H1 (cell line): Measurements from ENCODE around the gene SCART1. TPM values are rescaled to one million over a fixed set of nuclear protein-coding genes. Genes with fewer than 3 reads are reported as not detected.

Source experiments
- CHD7 ChIP-seq: fragments of 300-600 bp; sonication (generic); IDR thresholded peaks from 2 replicates; pipeline ENCODE4 v1.7.1; 2012; ENCODE audit warnings: low read length, moderate library complexity, mild to moderate bottlenecking, inconsistent platforms; ENCODE audit not compliant: insufficient replicate concordance
- KDM1A ChIP-seq: fragments of 200-600, 300-600 bp; sonication (generic); IDR thresholded peaks from 2 replicates; pipeline ENCODE4 v1.7.1; 2016; ENCODE audit warnings: mild to moderate bottlenecking, low read length, borderline replicate concordance
- POLR2AphosphoS5 ChIP-seq: IDR thresholded peaks from 2 replicates; pipeline ENCODE4 v1.6.1; 2011; ENCODE audit warnings: low read depth, low read length
- SP1 ChIP-seq: IDR thresholded peaks from 2 replicates; pipeline ENCODE4 v1.6.1; 2011; ENCODE audit warnings: low read depth, low read length
- polyA plus RNA-seq, 7 experiments: library from polyadenylated mRNA; depleted of rRNA in 3 of 7; stranded (reverse) in 5 of 7; unstranded in 2 of 7; fragments of >200 nt in 5 of 7; fragments of 200-250 nt in 2 of 7; gene quantifications; 1 replicate in 5 of 7; 2 replicates in 1 of 7; 4 replicates in 1 of 7; pipeline versions ENCODE4 v1.2.1 to v1.2.3, GENCODE V29; 2011 to 2013; ENCODE audit warnings: missing spikeins in 2 of 7, mixed read lengths in 2 of 7
- total RNA-seq: library from RNA; stranded (reverse); fragmentation: NEBNext Ultra II Directional; extraction: Animal tissue kit (Norgen Biotek cat#: 25700); gene quantifications from 2 replicates; pipeline ENCODE4 v1.2.1, GENCODE V29; 2021

SCART1 gene
- total and polyA plus RNA-seq, 2 of the 8 experiments (the other 6 are each of a cell fraction or from before 2014, with no cell fraction given): 0.14 to 0.19 TPM

- TF ChIP-seq POLR2AphosphoS5 (no peak), SP1 (no peak), KDM1A (no peak), CHD7 (no peak)
Measured at GRCh38 chr10:133405272-133405671, 48.5 kb upstream of the SCART1 start (continued).
